Brain microvascular endothelial cell (primary cell): ENCODE measurements around the gene ROBO1.

Experiments used
- DNase-seq: peaks from one replicate; pipeline ENCODE4 v3.0.0-alpha.2; 2020
- H3K27ac ChIP-seq: fragments of 250-450 bp; sonication (Bioruptor Pico); 2 replicates; pipeline ENCODE4 v1.5.1; 2020; ENCODE audit warnings: mild to moderate bottlenecking, moderate library complexity
- H3K27me3 ChIP-seq: fragments of 250-450 bp; sonication (Bioruptor Pico); replicated peaks from 2 replicates; pipeline ENCODE4 v1.5.1; 2020; ENCODE audit warnings: mild to moderate bottlenecking
- H3K36me3 ChIP-seq: fragments of 250-450 bp; sonication (Bioruptor Pico); replicated peaks from 2 replicates; pipeline ENCODE4 v1.5.1; 2020; ENCODE audit warnings: mild to moderate bottlenecking
- H3K4me3 ChIP-seq: 2 replicates; pipeline ENCODE4 v1.5.1; 2011; ENCODE audit warnings: low read depth, mild to moderate bottlenecking, control low read depth, low read length, moderate library complexity
- in situ Hi-C: cut with HindIII; loops from 2 replicates; pipeline ENCODE4 v1.10.0; 2017; ENCODE audit warnings: low sequenced_read_pairs, low pct_ligation_motif_present
- TF ChIP-seq, protein P1 (sequence below): IDR thresholded peaks from 2 replicates; pipeline ENCODE4 v1.5.1; 2011; ENCODE audit warnings: low read depth, mild to moderate bottlenecking, moderate library complexity, low read length, control low read depth, inconsistent platforms; ENCODE audit errors: missing control alignments

Gene ROBO1

DNA sequence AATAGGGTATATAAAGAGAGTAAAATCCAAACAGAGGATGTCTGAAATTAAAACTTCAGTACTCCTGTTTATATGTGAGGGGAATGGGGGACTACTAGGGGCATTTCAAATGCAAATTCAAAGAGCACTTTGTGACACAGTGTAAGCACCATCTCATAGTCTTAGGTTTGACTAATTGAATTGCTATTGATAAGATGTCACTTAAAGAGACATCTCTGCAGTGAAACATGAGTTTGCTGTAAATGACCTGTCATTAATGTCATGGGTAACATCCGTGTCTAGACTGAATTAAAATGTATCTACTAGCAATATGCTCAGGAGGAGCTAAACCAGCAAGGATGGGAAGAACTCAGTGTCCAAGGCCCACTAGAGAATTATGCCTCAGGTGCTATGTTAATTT lies 41.0 kb downstream of the ROBO1 start:
- Histone ChIP-seq H3K36me3 (no peaks in the 10 kb centered on the region), H3K27me3 (no peaks in the 10 kb centered on the region), H3K27ac (no peak overlapping the region), H3K4me3 (no peak overlapping the region)
- TF ChIP-seq, protein P1, sequence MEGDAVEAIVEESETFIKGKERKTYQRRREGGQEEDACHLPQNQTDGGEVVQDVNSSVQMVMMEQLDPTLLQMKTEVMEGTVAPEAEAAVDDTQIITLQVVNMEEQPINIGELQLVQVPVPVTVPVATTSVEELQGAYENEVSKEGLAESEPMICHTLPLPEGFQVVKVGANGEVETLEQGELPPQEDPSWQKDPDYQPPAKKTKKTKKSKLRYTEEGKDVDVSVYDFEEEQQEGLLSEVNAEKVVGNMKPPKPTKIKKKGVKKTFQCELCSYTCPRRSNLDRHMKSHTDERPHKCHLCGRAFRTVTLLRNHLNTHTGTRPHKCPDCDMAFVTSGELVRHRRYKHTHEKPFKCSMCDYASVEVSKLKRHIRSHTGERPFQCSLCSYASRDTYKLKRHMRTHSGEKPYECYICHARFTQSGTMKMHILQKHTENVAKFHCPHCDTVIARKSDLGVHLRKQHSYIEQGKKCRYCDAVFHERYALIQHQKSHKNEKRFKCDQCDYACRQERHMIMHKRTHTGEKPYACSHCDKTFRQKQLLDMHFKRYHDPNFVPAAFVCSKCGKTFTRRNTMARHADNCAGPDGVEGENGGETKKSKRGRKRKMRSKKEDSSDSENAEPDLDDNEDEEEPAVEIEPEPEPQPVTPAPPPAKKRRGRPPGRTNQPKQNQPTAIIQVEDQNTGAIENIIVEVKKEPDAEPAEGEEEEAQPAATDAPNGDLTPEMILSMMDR = no peak
- no peak for DNase-seq
- in situ Hi-C loops = no loop called here

DNA sequence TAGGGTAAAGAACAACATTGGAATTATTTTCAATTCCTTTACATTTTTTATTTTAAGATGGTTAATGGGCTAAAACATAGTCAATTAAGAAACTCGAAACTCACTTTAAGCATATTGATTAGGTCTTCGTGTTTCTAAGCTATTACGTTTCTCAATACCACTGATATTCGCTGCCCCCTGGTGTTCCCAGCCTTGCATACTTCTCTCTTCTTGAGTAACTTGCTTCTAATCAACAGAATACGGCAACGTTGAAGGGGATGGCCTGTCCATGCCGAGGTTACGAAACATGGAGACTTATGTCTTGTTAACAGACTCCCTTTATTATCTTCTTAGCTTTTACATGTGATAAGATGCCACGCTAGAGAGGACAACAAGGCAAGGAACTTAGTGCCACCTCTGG lies 43.6 kb downstream of the ROBO1 start:
- no peak for DNase-seq
- in situ Hi-C loops = no loop called here
- TF ChIP-seq, protein P1 = peak; percentile 40
- H3K27me3 ChIP-seq = no peaks in the 10 kb centered on the region
- no peak overlapping the region for H3K27ac ChIP-seq
- no peaks in the 10 kb centered on the region for H3K36me3 ChIP-seq
- H3K4me3 ChIP-seq = no peak overlapping the region

DNA sequence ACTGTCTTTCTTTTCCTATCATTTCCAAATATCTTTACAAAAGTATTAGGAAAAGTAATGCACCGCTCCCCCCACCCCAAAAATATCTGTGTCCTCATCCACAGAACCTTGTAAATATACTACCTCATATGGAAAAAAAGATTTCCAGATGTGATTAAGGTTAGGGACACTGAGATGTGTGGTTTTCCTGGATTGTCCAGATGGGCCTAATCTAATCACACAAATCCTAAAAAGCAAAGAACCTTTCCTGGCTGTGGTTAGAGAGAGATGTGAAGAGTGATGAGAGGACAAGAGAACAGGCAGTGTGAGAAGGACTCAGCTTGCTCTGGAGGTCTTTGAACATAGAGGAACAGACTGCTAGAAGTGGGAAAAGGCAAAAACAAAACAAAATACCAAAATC lies 77.7 kb downstream of the ROBO1 start:
- Histone ChIP-seq H3K27me3 (no peaks in the 10 kb centered on the region), H3K36me3 (no peaks in the 10 kb centered on the region), H3K27ac (no peak overlapping the region), H3K4me3 (no peak overlapping the region)
- in situ Hi-C loops = no loop called here
- DNase-seq = no peak
- TF ChIP-seq, protein P1 = no peak

DNA sequence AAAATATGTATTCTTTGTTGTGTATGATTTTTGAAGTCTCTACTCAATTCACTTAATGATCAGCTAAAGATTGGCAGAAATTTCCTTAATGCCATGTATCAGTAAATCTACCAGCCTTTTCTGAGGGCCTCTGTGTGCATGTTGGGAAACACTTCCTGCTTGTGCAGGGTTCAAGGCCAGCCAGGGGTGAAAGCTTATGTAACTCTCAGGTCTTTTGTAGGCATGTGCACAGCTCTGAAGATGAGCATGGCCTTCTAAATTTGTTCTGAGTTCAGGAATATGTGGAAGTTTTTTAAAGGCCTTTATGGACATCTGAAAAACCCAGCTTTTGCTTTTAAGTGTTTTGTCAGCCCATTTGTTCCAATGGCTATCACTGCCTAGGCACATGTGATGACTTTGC lies 82.7 kb downstream of the ROBO1 start:
- Histone ChIP-seq H3K27me3 (no peaks in the 10 kb centered on the region), H3K36me3 (no peaks in the 10 kb centered on the region), H3K4me3 (no peak overlapping the region), H3K27ac (no peak overlapping the region)
- DNase-seq = no peak
- in situ Hi-C loops = no loop called here
- TF ChIP-seq, protein P1 = no peak

DNA sequence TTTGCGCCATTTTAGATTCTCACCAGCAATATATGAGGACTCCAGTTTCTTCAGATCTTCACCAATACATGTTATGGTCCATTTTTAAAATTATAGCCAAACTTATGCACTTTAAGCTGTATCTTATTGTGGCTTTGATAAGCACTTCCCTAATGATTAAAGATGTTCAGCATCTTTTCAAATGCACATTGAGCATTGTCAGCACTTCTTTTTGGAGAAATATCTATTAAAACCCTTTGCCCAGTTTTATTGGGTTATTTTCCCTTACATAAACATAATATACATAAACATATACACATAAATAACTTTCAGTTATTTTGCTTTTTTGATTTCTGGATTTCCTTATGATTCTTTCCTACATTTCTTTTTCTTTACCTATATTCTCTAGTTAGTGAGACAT lies 83.8 kb downstream of the ROBO1 start:
- no peaks in the 10 kb centered on the region for H3K27me3 ChIP-seq
- DNase-seq = no peak
- no peak overlapping the region for H3K4me3 ChIP-seq
- in situ Hi-C loops = no loop called here
- TF ChIP-seq, protein P1 = no peak
- no peaks in the 10 kb centered on the region for H3K36me3 ChIP-seq
- no peak overlapping the region for H3K27ac ChIP-seq

DNA sequence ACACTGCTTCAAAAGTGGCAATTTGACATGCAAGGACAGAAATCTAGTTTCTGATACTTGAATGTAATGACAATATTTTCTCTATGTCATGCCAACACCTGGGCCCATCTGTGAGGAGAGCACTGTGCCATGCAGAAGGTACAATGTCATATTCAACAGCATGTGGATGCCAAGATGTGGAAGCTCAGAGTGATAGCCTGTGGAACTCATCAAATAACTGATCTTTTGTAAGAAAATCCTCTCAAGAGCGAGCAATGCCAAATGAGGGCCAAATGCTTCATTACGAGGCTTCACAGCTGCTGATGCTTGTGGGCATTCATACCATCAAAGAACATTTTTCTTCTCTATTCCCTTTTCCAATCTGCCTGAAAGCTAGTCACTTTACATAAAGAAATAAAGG lies 95.1 kb downstream of the ROBO1 start:
- in situ Hi-C loops = no loop called here

More for the DNA sequence above, 95.1 kb downstream of the ROBO1 start:
- Histone ChIP-seq H3K36me3 (no peaks in the 10 kb centered on the region), H3K27me3 (no peaks in the 10 kb centered on the region), H3K27ac (no peak overlapping the region), H3K4me3 (no peak overlapping the region)
- no peak for DNase-seq
- TF ChIP-seq, protein P1 = no peak
